NK-92 treated with Interleukin-12 subunit alpha and Interleukin-12 subunit beta, amount 100 ng/mL, for 24 hours (cell line): Measurements from ENCODE around the gene ABO.
"Not testable (repeated sequence)": the region's sequence is repeated elsewhere in the genome, so short reads cannot be mapped to it uniquely, and the experiment has no call there.

Source experiments
- DNase-seq: peaks from one replicate; lab custom pipeline; 2025; lab: John Stamatoyannopoulos, UW

The ABO gene

GRCh38 chr9:133242991-133243390 is 32.0 kb downstream of the ABO start:
- DNase-seq, result no peak

DNA sequence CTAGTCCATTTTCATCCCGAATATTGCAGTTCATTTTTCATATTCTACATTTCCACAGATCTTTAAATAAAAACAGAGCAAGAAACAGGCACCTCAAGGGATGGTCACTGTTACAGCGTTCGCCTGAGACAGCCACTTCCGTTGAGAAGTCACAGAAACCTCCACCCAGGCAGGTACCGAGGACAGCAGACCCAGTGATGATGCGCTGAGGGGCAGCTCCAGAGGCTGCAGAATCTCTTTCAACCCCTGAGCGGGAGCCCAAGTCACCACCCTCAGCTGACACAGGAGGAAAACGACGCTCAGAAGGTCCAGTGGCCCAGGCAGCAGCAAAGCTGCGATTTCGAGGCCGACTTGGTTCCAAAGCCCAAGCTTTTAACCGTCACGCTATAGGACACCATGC is 32.8 kb downstream of the ABO start:
- DNase-seq, result no peak

DNA sequence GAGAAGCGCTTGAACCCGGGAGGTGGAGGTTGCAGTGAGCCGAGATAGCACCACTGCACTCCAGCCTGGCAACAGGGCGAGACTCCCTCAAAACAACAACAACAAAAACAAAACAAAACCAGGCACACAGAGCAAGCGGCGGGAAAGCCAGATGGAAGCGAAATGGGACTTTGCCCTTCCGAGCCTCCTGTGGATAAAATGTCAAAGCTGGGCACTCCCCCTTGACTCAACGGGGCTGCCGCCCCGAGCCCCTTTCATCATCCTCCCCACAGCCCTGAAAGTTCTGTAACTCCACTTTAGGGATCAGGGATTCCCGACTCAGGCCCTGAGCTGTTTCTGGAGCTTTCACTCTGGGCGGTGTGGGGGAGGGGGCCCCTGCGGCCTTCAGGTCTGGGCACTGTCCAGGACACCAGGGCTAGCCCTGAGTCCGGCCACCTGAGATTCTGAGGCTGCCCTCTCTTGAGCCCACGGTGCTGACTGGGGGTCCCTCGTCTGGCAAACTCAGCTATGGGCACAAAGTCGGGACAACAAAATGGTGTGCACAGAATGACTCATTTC is 35.4 kb downstream of the ABO start:
- no peak for DNase-seq

- no peak for DNase-seq
These were observed 36.0 kb downstream of the ABO start for GRCh38 chr9:133238851-133239532.

DNA sequence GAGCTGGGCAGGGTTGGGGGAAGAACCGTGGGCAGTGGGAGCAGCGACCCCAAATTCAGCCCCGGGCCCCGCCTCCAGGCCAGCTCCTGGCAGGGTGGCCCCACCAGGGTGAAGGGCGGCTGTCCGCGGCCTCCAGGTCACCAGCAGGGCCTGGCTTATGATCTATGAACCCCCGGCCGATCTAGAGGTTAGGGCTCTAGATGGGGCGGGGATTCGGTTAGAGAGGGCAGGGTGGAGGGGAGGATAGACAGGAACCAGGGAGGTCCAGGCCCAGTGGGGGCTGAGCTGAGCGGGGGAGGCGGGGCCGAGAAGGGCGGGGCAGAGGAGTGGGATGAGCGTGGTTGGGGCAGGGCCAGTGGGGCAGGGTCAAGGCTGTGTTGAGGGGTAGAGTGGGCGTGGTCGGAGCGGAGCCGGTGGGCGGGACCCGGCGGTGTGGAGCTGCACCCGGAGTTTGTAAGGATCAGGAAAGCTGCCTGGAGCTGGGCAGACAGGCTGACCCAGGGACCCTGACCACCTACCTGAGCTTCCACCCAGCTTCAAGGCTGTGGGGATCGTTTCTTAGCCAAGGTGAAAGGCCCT is 36.6 kb downstream of the ABO start:
- DNase-seq, result no peak

- DNase-seq, result no peak
These were observed 37.8 kb downstream of the ABO start for GRCh38 chr9:133237035-133237731.

- not testable (repeated sequence) for DNase-seq
These were observed 38.5 kb downstream of the ABO start for GRCh38 chr9:133236291-133237034.

DNA sequence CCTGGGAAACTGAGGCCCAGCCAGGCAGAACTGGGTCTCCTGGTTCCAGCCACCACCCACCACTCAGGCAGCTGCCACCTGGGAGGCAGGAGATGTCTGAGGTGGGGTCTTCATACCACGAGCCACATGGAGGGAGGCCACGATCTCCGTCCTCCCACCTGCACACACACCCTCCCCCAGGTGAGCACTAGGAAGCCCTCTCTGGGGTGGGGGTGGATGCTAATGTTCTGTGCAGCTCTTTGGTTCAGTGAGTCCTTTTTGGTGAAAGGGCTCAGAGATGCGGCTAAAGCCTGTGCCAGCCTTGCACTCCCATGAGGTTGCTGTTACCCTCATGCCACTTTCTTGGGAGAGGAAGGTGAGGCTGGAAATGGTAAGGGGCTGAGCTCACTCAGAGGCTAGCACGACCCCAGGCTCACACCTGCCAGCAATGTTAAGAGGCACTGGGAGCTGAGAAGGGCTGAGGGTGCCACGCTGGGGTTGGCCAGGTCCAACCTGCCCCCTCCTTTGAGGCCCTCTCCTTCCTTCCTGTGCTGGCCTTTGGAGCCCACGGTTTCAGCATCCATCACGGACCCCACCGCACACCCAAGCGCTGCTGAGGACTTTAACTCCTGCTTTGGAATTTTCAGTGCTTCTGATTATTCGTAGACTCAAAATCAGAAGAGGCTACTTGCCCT is 39.3 kb downstream of the ABO start:
- DNase-seq, result no peak

DNA sequence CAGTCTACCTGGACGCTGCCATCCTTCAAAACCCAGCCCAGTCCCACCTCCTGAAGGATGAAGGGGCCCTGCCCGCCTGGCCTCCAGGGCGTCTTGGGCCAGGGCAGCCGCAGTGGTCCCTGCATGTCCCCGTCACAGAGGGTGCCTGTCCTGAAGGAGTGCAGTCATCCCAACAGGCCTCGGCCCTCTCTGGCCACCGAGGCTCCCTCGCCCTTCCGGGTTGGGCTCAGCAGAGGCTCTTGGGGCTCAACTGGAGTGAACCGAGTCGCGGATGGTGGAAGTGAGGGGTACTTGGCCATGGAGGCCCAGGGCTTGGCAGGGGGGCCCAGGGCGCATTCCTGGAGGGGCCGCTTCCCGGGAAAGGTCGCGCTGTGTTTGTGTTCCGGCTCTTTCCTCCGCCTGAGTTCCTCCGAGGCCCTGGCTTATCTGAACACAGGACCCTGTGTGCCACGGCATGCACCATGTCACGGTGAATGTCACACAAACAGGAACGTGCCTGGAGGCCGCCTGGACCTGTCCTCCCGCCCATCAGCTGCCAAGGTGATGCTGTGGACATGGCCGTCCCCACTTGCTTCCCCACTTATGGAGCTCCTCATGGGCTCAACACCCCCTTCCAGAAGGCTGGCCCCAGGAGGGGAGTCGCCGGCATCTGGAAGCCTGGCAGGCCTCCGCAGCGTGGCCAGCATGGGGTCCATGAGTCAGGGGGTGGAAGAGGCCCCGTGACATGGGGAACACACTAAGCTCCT is 40.3 kb downstream of the ABO start:
- DNase-seq, result no peak

GRCh38 chr9:133233681-133234432 is 41.1 kb downstream of the ABO start:
- DNase-seq, result no peak

DNA sequence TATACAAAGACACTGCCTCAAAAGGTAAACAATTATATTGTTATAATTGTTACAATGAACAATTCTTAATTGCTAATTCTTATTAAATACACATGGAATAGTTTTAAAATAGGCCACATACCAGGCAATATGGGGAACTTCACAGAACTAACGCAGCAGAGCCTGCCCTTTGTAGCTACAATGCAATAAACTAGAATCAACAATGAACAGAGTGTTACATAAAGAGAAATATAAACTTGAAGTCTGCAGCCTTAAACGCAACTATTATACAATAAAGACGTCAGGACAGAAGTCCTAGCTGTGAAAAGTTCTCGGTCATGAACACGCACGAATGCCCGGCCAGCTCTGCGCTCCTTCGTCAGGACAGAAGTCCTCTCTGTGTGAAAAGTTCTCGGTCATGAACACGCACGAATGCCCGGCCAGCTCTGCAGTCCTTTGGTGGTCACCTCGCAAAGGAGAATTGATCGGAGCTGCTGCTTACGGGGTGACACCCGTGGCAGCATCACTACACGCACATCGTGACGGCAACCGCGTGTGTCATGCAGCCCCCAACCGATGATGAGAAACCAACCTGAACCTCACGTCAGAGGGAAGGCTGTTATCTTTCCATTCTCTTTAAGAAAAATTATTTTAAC is 43.0 kb downstream of the ABO start:
- not testable (repeated sequence) for DNase-seq

GRCh38 chr9:133230514-133230913 is 44.5 kb downstream of the ABO start:
- DNase-seq, result not testable (repeated sequence)

DNA sequence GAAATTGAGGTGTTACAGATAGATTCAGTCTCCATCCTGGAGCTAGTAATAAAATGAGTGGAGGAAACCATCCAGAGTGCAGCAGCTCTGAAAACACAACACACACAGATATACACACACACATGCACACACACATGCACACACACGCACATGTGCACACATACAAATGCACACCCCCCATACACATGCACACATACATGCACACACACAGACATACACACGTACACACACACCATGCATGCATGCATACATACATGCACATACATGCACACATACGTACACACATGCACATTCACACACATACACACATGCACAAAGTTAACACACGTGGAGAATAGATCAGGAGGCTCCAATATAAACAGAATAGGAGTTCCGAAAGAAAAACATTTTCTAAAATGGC is 44.9 kb downstream of the ABO start:
- no peak for DNase-seq

DNA sequence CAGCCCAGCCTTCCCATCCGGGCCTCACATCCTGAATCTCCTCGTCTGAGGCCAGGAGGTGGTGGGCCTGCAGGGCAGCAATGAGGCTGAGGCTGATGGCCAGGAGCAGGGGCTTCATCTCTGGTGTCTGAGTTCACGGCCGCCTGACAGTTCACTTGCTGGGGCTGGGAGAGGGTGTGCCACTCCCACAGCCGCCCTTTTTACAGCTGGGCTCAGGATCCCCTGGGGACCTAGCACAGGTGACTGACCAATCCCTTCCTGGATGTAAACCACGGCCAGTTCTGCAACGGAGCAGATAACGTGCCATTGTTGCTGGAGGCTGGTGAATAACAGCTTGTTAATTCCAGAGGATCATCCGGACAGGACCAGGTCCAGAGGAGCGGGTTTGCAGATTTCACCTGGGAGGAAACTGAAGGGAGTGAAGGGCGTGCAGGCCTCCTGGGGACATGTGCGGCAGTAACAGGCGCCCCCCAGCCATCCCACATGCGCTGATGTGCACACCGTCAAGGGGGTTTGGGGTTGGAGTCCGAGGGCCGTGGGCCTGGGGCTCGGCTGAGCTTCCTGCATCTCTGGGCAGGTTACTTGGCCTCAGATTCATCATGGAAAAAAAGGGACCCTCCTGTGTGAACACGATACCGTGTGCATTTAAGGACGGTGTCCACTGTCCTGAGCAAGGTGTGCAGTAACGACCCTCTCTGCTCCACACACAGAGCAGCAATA is 46.4 kb downstream of the ABO start:
- not testable (repeated sequence) for DNase-seq

- not testable (repeated sequence) for DNase-seq
These were observed 47.0 kb downstream of the ABO start for GRCh38 chr9:133227996-133228395.

- no peak for DNase-seq
These were observed 47.6 kb downstream of the ABO start for GRCh38 chr9:133227242-133227860.

GRCh38 chr9:133226219-133227171 is 48.5 kb downstream of the ABO start:
- no peak for DNase-seq
